HG03103 (cell line): ENCODE results near the gene FAM131A.
"Not testable (repeated sequence)": the region's sequence is repeated elsewhere in the genome, so short reads cannot be mapped to it uniquely, and the experiment has no call there.

Experiments
- ATAC-seq: cut with Tn5 transposase; IDR thresholded peaks from one replicate; pipeline ENCODE4 v1.9.1; 2021; ENCODE audit warnings: low read depth; ENCODE audit not compliant: unreplicated experiment

Gene FAM131A

DNA sequence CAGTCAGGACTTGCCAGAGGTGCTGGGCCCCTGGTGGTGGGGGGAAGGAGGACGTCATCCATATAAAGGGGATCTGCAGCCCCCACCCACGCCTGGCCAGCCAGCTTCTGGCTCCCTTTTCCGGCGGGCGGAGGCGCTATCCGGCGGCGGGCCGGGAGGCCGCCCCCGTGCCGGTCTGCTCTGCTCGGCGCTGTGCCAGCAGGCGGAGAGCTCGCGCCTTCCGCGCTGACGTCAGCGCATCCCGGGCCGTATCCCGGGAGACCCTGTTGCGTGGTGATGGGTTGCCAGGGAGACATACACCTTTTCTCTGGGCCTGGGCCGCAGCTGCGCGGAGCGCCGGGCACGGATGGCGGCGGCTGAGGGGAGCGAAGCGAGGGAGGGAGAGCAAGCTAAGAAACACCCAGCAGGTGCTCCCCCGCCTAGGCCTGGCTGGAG lies 1.1 kb downstream of the FAM131A start:
- no peak for ATAC-seq

DNA sequence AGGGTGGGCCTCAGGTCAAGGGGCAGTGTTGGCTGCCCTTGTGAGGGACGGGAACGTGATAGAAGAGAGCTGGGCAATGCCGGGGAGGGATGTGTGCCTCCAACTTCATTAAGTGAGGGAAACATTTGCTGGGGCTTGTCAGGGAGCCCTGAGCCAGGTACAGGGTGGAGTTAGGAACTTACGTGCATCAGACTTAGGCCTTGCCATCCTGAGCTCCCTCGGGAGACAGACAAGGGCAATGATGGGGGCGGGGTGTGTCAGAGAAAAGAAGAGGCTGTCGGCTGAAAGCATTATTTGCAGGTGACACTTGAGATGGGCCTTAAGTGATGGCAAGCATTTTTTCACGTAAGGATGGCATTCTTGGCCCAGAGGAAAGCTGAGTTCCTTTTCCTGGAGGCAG lies 1.6 kb downstream of the FAM131A start:
- no peak for ATAC-seq

DNA sequence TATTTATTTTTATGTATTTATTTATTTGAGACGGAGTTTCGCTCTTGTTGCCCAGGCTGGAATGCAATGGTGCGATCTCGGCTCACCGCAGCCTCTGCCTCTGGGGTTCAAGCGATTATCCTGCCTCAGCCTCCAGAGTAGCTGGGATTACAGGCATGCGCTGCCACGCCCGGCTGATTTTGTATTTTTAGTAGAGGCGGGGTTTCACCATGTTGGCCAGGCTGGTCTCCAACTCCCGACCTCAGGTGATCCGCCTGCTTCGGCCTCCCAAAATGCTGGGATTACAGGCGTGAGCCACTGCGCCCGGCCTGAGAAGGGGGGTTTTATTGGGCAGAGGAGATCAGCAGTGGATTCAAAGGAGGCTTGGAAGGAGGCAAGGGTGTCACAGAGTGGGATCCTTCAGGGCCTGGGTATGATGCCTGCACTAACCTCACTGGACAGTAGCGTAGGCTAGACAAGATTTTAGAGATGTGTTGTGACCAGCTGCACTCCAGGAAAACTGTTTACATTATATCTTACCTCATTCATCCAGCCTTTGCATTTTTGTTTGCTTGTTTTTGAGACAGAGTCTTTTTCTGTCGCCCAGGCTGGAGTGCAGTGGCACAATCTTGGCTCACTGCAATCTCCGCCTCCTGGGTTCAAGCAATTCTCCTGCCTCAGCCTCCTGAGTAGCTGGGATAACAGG lies 2.2 kb downstream of the FAM131A start:
- not testable (repeated sequence) for ATAC-seq

DNA sequence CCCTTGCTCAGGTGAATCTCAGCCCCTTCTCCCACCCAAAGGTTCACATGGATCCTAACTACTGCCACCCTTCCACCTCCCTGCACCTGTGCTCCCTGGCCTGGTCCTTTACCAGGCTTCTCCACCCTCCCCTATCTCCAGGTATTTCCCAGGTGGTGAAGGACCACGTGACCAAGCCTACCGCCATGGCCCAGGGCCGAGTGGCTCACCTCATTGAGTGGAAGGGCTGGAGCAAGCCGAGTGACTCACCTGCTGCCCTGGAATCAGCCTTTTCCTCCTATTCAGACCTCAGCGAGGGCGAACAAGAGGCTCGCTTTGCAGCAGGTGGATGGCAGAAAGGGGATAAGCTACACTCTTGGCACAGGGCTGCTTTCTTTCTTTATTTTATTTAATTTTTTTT lies 4.5 kb downstream of the FAM131A start:
- no peak for ATAC-seq

DNA sequence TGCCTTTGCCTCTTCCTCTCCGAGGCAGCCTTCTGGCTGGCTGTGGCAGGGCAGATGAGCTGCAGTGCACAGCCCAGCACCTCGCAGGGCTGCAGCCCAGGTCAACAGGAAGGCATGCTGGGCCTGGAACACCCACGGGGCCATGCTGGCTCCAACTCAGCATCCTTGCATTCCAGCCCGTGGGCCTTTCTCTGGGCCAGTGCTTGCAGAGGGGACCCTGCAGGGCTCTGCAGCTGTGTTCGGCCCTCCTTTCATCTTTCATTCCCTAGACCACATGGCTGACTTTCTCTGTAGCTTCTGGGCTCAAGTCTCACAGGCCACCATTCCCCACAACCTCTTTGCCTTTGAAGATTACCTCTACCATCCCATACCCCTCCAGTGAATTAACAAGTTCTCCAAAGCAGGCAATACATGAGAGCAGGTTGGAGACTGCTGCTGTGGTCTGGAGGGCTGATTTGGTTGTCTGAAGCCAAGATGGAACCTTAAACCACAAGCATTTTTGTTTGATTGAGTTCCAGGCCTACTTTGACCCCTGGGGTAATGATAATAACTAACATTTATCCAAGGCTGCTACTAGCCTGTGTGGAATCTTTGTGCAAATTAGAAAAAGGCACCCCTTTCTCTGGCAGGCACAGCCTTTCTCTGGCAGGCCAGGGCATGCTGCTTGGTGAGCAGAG lies 5.9 kb downstream of the FAM131A start:
- ATAC-seq: no peak

DNA sequence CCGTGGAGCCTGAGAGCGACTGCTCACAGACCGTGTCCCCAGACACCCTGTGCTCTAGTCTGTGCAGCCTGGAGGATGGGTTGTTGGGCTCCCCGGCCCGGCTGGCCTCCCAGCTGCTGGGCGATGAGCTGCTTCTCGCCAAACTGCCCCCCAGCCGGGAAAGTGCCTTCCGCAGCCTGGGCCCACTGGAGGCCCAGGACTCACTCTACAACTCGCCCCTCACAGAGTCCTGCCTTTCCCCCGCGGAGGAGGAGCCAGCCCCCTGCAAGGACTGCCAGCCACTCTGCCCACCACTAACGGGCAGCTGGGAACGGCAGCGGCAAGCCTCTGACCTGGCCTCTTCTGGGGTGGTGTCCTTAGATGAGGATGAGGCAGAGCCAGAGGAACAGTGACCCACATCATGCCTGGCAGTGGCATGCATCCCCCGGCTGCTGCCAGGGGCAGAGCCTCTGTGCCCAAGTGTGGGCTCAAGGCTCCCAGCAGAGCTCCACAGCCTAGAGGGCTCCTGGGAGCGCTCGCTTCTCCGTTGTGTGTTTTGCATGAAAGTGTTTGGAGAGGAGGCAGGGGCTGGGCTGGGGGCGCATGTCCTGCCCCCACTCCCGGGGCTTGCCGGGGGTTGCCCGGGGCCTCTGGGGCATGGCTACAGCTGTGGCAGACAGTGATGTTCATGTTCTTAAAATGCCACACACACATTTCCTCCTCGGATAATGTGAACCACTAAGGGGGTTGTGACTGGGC lies 7.3 kb downstream of the FAM131A start:
- no peak for ATAC-seq

DNA sequence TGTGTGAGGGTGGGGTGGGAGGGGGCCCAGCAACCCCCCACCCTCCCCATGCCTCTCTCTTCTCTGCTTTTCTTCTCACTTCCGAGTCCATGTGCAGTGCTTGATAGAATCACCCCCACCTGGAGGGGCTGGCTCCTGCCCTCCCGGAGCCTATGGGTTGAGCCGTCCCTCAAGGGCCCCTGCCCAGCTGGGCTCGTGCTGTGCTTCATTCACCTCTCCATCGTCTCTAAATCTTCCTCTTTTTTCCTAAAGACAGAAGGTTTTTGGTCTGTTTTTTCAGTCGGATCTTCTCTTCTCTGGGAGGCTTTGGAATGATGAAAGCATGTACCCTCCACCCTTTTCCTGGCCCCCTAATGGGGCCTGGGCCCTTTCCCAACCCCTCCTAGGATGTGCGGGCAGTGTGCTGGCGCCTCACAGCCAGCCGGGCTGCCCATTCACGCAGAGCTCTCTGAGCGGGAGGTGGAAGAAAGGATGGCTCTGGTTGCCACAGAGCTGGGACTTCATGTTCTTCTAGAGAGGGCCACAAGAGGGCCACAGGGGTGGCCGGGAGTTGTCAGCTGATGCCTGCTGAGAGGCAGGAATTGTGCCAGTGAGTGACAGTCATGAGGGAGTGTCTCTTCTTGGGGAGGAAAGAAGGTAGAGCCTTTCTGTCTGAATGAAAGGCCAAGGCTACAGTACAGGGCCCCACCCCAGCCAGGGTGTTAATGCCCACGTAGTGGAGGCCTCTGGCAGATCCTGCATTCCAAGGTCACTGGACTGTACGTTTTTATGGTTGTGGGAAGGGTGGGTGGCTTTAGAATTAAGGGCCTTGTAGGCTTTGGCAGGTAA lies 8.1 kb downstream of the FAM131A start:
- no peak for ATAC-seq

DNA sequence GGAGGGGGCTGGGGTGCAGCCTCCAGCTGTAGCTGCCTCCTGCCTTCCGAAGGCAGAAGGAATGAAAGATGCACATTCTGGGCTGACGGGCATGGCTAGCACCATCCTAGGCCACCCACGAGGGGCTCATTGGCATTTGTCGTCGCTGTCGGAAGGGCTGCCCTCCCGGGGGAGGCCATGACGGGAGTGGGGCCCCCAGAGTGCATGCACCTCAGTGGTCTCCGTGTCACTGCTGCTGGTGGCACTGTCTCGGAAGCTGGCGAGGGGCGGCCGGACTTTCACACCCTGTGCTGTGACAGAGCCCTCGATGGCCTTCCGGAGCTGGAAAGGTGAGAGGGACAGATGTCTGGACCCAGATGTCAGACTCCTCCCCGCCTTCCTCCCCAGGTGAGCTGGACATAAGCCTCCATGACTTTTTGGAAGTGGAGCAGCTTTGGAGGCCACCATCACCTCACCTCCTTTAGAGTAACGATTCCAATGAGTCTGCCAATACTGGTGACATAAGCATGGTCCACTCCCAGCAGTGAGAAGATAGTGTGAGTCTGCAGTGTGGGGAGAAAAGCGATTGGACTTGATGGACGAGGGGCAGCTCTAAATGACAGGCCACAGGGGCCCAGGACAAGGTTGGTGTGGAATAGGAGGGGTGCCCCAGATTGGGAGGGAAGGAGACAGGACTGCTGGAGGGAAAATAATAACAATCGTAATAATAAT lies 9.2 kb downstream of the FAM131A start:
- ATAC-seq: no peak

DNA sequence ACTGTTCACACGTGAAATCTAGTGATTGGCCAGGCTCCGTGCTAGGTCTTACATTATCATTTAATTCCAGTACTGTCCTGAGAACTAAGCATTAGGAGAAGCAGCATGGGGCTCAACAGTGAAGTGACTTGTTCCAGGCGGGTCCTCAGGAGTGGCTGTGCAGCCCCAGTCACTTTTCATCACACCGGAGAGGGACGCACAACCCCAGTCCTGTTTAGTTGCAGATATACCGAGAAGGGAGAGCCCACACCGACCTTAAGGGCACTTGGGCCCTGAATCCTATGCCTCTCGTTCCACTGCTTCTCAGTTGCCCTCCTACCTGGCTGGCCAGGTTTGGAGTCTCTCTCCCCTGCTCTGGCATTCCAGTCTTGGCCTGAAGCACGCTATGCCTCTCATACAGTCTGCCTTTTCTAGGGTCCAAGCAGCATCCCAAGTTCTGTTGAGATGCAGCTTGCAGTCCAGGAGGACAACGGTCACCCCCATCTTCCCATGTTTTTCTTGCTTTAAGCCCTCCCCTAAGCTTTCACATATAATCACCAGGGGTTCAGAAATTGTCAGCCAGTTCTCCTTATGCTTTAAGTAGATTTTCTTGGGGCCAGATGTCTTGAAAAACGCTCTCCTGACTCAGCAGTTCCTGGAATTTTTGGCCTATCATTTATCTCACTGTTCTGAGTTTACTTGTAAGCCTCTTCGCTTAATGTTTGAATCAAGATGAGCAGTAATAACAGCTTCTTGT lies 10.1 kb downstream of the FAM131A start:
- no peak for ATAC-seq

DNA sequence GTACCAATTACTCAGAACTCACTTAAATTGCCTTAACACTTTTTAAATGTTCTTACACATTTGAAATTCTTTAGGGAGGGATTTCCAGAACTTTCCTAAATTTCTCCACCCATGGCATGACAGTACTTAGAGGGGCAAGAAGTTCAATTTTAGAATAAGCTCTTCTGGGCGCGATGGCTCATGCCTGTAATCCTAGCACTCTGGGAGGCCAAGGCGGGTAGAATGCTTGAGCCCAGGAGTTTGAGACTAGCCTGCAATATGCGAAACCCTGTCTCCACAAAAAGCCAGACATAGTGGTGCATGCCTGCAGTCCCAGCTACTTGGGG lies 10.6 kb downstream of the FAM131A start:
- no peak for ATAC-seq

DNA sequence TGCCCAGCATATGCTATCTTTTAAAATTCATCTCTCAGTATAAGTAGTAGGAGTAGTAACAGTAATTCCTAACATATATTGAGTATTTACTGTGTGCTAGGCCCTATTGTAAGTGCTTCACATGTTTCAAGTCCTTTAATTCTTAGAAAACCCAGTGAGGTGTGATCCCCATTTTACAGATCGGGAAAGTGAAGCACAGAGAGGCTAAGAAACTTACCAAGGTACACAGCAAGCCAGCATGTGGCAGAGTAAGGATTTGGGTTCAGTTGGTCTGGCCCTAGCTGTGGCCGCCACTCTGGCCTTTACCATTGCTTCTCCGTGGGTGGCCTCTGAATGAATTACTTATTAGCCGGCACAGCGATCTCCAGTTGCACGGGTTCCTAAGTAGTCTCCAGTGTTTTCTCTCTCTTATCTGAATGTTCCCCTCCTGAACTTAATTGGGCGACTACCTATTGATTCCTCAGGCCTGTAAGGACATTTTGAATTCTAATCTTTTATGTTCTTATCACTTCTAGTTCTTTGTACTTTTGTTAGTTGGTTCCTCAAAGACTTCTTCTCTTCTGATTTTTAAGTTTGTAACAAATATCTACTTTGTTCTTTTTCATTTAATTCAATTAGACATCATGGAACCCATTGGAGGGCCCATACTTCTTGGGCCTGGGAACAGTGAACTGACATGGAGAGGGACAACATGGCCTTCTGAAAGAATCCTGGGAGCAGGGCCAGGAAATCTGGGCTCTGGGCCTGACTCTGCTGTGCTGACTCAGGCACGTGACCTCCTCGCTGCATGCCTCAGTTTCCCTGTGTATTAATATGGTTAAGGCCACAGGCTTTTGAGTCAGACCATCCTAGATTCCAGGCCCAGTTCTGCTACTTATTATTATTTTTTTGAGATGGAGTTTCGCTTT lies 12.4 kb downstream of the FAM131A start:
- no peak for ATAC-seq

DNA sequence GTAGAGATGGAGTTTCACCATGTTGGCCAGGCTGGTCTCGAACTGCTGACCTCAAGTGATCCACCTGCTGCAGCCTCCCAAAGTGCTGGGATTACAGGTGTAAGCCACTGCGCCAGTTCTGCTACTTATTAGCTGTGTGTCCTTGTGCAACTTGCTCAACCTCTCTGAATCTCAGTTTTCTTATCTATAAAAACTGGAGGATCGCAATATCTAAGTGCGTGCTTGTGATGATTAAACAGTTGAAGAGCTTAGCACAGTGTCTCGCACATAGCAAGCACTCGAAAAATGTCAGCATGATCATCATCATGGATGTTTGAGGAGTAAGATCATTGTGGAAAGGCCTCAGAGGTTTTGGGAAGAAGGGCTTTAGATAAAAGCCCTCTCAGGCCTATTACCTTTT lies 13.2 kb downstream of the FAM131A start:
- ATAC-seq: no peak

DNA sequence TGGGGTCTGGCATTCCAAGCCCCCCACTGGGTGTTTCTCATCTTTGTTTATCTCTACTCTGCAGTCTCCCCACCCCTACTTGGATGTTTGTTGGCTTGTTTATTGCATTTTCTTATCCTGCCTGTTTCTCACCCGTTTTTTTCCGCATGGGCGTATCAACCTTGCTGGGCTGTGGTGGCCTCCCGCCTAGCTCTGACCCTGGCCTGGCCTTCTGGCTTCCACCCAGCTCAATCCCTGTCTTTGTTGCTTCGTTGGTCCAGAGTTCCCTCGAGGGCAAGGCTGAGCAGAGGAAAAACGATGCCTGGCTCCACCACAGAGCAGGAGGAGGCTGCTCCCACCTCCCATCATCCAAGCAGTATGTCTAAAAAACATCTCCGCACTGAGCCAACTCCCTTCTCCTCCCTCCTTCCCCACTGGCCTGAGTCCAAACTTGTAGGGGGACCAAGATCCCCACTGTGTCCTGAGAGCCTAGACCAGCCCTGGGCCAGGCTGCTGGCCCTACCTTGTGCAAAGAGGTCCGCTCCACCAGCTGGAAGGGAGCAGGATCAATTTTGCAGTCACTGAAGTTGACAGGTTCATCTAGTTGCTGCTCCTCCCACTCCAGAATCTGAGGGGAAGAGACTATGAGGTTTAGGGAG lies 14.2 kb downstream of the FAM131A start:
- no peak for ATAC-seq

DNA sequence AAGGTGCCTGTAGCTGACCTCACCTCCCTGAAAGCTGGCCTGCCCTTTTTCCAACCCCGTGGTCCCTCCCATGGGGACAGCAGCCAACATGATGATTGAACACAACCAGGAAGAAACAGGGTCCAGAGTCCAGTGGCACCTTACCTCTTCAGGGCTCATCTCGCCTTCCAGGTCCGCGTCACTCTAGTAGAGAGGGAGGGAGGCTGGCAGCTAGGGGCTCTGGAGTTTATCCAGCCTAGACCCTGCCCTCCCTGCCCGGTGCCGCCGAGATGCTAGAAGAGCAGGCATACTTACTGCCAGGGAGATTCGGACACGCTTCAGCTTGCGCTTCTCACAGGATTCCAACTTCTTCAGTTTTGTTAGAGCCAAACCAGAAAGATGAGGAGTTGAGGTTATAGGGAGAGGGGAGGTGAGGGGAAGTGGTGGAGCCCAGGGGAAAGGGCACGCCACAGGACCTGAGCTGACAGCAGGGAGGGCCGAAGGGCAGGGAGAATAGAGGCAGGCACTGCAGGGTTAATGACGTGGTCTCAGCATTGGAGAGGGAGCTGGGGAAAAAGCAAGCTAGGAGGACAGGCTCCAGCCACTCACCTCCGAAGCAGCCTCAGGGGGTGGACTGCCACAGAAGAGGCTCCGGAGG lies 14.9 kb downstream of the FAM131A start:
- ATAC-seq: no peak

DNA sequence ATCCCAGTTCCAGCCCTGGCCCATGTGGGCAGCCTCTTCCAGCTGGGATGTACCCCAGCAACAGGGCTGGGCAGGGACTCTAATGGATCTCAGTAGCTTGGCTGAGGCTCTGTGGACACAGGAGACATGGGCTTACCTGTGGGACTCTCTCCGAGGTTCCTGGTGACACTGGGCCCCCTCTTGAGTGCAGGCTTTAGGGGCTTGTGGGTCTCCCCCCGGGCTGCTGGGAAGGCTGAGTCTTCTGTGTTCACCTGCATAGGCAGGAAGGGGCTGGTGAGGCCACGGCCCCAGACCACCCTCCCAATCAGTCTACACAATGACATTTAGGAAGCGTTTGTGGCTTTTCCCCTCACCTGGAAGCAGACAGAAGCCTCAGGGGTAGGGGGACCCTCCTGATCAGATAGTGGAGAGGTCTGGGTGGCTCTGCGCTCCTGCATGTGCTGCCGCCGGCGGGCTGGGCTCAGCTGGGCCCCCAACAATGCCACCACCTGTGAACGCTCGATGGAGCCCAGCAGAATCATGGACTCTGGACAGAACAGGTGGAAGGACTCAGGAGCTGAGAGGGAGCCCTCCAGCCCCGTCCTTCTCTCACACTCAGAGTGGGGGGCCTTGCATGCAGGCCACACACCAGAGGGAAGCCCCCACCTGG lies 15.6 kb downstream of the FAM131A start:
- ATAC-seq: no peak

DNA sequence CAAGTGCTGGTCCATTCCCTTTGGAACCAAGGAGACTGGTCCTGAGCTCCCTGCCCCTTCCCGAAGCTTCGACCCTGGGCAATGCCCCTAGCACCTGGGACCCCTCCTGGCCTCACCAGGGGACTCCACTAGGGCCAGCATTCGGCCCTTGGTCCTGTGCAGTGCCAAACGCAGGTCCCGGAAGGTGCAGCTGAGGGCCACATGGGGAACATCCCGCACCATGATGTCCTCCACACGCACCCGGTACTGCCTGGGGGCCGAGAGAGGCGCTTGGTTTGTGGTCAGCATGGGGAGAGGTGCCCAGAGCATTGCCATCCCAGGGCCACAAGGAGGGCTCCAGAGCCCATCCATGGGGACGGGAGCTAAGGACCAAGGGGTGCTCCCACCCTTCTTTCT lies 16.1 kb downstream of the FAM131A start:
- ATAC-seq: no peak

DNA sequence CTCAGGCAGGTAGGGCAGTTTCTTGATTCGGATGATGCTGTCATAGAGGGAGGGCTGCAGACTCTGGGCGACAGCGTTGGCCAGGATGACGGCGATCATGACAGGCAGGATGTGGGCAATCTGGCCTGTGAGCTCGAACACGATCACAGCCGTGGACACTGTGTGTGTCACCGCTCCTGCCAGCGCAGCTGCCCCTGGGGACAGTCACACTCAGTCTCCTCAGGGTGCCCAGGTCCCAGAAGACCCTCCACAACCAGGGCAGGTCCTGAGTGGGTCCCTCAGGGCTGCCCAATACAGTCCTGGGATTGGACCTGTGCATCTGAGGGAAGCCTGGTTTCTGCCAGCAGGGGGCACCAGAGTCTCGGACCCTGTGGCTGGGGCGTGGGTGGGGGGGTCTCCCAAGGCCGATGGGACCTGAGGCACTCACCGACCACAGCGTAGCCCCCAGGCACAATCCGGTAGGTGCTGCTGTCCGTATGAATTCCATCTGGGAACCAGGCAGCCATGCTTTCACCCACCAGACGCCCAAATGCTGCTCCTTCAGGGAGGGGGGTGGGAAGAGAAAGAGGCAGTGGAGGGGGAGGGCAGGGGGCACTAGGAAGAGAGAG lies 16.8 kb downstream of the FAM131A start:
- no peak for ATAC-seq
